Measurements from ENCODE around the gene PSMD13.
A peak's percentile ranks its signal among the peaks of the same experiment; 100 is the strongest.

Gene PSMD13

GRCh38 chr11:253886-254270 is 17.1 kb downstream of the PSMD13 start:
- no peak for DNase-seq
- WGBS (ENCODE audit: insufficient coverage) = 87% methylated on average over 3 of the region's 5 CpGs
- peaks cover 11 to 50% (median 38%) of the 10 kb centered on the region in 4 experiments for H3K36me3 ChIP-seq (ENCODE audit: control insufficient read depth in 4 of 4, insufficient read depth in 4 of 4, low read length in 3 of 4)
- ChIA-PET POLR2A (no interaction called here), CTCF (interaction anchor here (0.9 to 3.8 kb wide), 4 partner anchors 11 to 47 kb away, joined by 3 to 24 read pairs (median 5); partner anchors contain the start of gene BET1L)
- H3K4me3 ChIP-seq (ENCODE audit: control insufficient read depth in 1 of 7, extremely low read depth in 1 of 7, insufficient read depth in 4 of 7, low read depth in 2 of 7, low read length in 6 of 7) = no peak overlapping the region
- no peaks in the 10 kb centered on the region for H3K27me3 ChIP-seq (replicated peaks in 2 of 5; ENCODE audit: control insufficient read depth in 4 of 5, insufficient read depth in 5 of 5, low read length in 4 of 5)
- H3K27ac ChIP-seq (ENCODE audit: insufficient read depth in 1 of 2, low read depth in 1 of 2, low read length in 2 of 2, poor library complexity in 1 of 2, severe bottlenecking in 2 of 2) = no peak overlapping the region
- peaks cover 0 to 20% (median 5%) of the 10 kb centered on the region in 4 experiments for H3K4me1 ChIP-seq (ENCODE audit: control extremely low read depth in 1 of 4, control insufficient read depth in 4 of 4, insufficient read depth in 4 of 4, low read length in 3 of 4)
- H3K9me3 ChIP-seq (ENCODE audit: control extremely low read depth in 1 of 5, control insufficient read depth in 4 of 5, insufficient read depth in 2 of 5, low read depth in 1 of 5, low read length in 4 of 5) = no peaks in the 10 kb centered on the region

- CTCF ChIA-PET = interaction anchor here (0.7 to 1.2 kb wide), 2 partner anchors 14 to 21 kb away, joined by 3 to 4 read pairs; no protein-coding TSS in a partner anchor
- Histone ChIP-seq H3K4me1 (ENCODE audit: control extremely low read depth in 1 of 4, control insufficient read depth in 4 of 4, insufficient read depth in 4 of 4, low read length in 3 of 4) (peaks cover 0 to 20% (median 5%) of the 10 kb centered on the region in 4 experiments), H3K27me3 (replicated peaks in 2 of 5; ENCODE audit: control insufficient read depth in 4 of 5, insufficient read depth in 5 of 5, low read length in 4 of 5) (no peaks in the 10 kb centered on the region), H3K9me3 (ENCODE audit: control extremely low read depth in 1 of 5, control insufficient read depth in 4 of 5, insufficient read depth in 2 of 5, low read depth in 1 of 5, low read length in 4 of 5) (no peaks in the 10 kb centered on the region), H3K27ac (ENCODE audit: insufficient read depth in 1 of 2, low read depth in 1 of 2, low read length in 2 of 2, poor library complexity in 1 of 2, severe bottlenecking in 2 of 2) (no peak overlapping the region), H3K4me3 (ENCODE audit: control insufficient read depth in 1 of 7, extremely low read depth in 1 of 7, insufficient read depth in 4 of 7, low read depth in 2 of 7, low read length in 6 of 7) (no peak overlapping the region), H3K36me3 (ENCODE audit: control insufficient read depth in 4 of 4, insufficient read depth in 4 of 4, low read length in 3 of 4) (peaks cover 6 to 38% (median 28%) of the 10 kb centered on the region in 4 experiments)
- DNase-seq = no peak
- POLR2A ChIA-PET = interaction anchor here (0.6 kb wide), 1 partner anchor 202 kb away, joined by 3 read pairs; no protein-coding TSS in a partner anchor
- WGBS (ENCODE audit: insufficient coverage) = 83% methylated on average over 1 of the region's 3 CpGs
Observed at GRCh38 chr11:255176-255575, 18.4 kb downstream of the PSMD13 start.

DNA sequence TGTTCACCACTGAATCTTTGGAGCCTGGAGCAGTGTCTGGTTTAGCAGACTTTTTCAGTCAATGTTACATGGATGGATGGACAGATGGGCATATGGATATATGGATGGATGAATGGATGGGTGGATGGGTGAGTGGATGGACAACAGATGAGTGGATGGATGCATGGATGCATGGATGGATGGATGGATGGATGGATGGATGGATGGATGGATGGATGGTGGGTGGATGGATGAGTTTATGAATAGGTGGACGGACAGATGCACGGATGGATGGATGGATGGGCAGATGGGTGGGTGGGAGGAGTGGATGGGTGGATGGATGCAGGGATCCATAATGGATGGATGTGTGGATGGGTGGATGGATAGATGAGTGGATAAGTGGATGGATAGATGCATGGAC is 19.0 kb downstream of the PSMD13 start:
- ChIA-PET POLR2A (no interaction called here), CTCF (interaction anchor here (1.2 kb wide), 1 partner anchor 20 kb away, joined by 4 read pairs; no protein-coding TSS in a partner anchor)
- Histone ChIP-seq H3K27me3 (replicated peaks in 2 of 5; ENCODE audit: control insufficient read depth in 4 of 5, insufficient read depth in 5 of 5, low read length in 4 of 5) (no peaks in the 10 kb centered on the region), H3K27ac (ENCODE audit: insufficient read depth in 1 of 2, low read depth in 1 of 2, low read length in 2 of 2, poor library complexity in 1 of 2, severe bottlenecking in 2 of 2) (no peak overlapping the region), H3K36me3 (ENCODE audit: control insufficient read depth in 4 of 4, insufficient read depth in 4 of 4, low read length in 3 of 4) (peaks cover 6 to 32% (median 23%) of the 10 kb centered on the region in 4 experiments), H3K4me1 (ENCODE audit: control extremely low read depth in 1 of 4, control insufficient read depth in 4 of 4, insufficient read depth in 4 of 4, low read length in 3 of 4) (peaks cover 0 to 20% (median 5%) of the 10 kb centered on the region in 4 experiments), H3K4me3 (ENCODE audit: control insufficient read depth in 1 of 7, extremely low read depth in 1 of 7, insufficient read depth in 4 of 7, low read depth in 2 of 7, low read length in 6 of 7) (no peak overlapping the region), H3K9me3 (ENCODE audit: control extremely low read depth in 1 of 5, control insufficient read depth in 4 of 5, insufficient read depth in 2 of 5, low read depth in 1 of 5, low read length in 4 of 5) (no peaks in the 10 kb centered on the region)
- WGBS (ENCODE audit: insufficient coverage) = 100% methylated on average over 2 of the region's 2 CpGs
- no peak for DNase-seq

- 68% methylated on average over 10 of the region's 14 CpGs for WGBS (ENCODE audit: insufficient coverage)
- DNase-seq = peak in 2 of 3 donors; percentile 32 to 37
- CTCF ChIA-PET = interaction anchor here (0.7 to 4.1 kb wide), 10 partner anchors 9 to 101 kb away, joined by 3 to 9 read pairs (median 3); partner anchors contain the start of gene PSMD13
Observed at GRCh38 chr11:256952-257737, 20.4 kb downstream of the PSMD13 start.

DNA sequence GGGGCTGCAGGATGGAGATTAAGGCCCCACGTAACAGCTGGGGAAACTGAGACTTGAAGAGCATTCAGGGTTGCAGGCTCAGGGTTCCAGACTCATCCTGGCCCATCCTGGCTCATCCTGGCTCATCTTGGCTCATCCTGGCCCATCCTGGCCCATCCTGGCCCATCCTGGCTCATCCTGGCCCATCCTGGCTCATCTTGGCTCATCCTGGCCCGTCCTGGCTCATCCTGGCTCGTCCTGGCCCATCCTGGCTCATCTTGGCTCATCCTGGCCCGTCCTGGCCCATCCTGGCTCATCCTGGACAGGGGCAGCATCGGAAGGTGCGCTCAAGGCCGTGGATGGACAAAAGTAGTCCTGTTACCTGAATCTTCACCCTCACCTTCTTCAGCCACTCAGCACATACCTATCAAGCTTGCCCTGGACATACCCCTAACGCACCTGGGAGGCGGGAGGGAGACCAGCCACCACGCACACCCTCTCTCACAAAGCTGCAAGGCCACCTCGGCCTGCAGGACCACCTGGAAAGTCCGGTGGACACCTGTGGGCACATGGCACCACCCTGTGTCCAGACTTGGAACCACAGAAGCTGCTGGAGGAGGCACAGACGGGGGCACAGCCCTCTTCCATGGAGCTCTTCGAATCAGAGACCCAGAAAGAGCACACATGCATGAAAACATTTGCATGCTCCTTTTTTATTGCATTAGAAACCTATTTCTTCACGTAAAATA is 21.2 kb downstream of the PSMD13 start:
- Histone ChIP-seq H3K9me3 (ENCODE audit: control extremely low read depth in 1 of 5, control insufficient read depth in 4 of 5, insufficient read depth in 2 of 5, low read depth in 1 of 5, low read length in 4 of 5) (peaks cover 0 to 6% (median 0%) of the 10 kb centered on the region in 5 experiments), H3K27me3 (replicated peaks in 2 of 5; ENCODE audit: control insufficient read depth in 4 of 5, insufficient read depth in 5 of 5, low read length in 4 of 5) (no peaks in the 10 kb centered on the region), H3K4me1 (ENCODE audit: control extremely low read depth in 1 of 4, control insufficient read depth in 4 of 4, insufficient read depth in 4 of 4, low read length in 3 of 4) (peaks cover 0 to 20% (median 5%) of the 10 kb centered on the region in 4 experiments), H3K36me3 (ENCODE audit: control insufficient read depth in 4 of 4, insufficient read depth in 4 of 4, low read length in 3 of 4) (peaks cover 3 to 11% (median 5%) of the 10 kb centered on the region in 4 experiments), H3K27ac (ENCODE audit: insufficient read depth in 1 of 2, low read depth in 1 of 2, low read length in 2 of 2, poor library complexity in 1 of 2, severe bottlenecking in 2 of 2) (no peak overlapping the region), H3K4me3 (ENCODE audit: control insufficient read depth in 1 of 7, extremely low read depth in 1 of 7, insufficient read depth in 4 of 7, low read depth in 2 of 7, low read length in 6 of 7) (no peak overlapping the region)
- CTCF ChIA-PET = interaction anchor here (0.8 to 4.1 kb wide), 12 partner anchors 10 to 105 kb away, joined by 3 to 9 read pairs (median 3); partner anchors contain the start of genes BET1L, PSMD13 and RIC8A
- 92% methylated on average over 15 of the region's 15 CpGs for WGBS (ENCODE audit: insufficient coverage)
- POLR2A ChIA-PET = no interaction called here
- peak in 2 of 3 donors; percentile 42 to 53 for DNase-seq

More at GRCh38 chr11:256952-257737, 20.4 kb downstream of the PSMD13 start:
- H3K27me3 ChIP-seq (replicated peaks in 2 of 5; ENCODE audit: control insufficient read depth in 4 of 5, insufficient read depth in 5 of 5, low read length in 4 of 5) = no peaks in the 10 kb centered on the region
- H3K4me1 ChIP-seq (ENCODE audit: control extremely low read depth in 1 of 4, control insufficient read depth in 4 of 4, insufficient read depth in 4 of 4, low read length in 3 of 4) = peaks cover 0 to 20% (median 5%) of the 10 kb centered on the region in 4 experiments
- POLR2A ChIA-PET = no interaction called here
- H3K36me3 ChIP-seq (ENCODE audit: control insufficient read depth in 4 of 4, insufficient read depth in 4 of 4, low read length in 3 of 4) = peaks cover 3 to 19% (median 12%) of the 10 kb centered on the region in 4 experiments
- H3K4me3 ChIP-seq (ENCODE audit: control insufficient read depth in 1 of 7, extremely low read depth in 1 of 7, insufficient read depth in 4 of 7, low read depth in 2 of 7, low read length in 6 of 7) = no peak overlapping the region
- H3K27ac ChIP-seq (ENCODE audit: insufficient read depth in 1 of 2, low read depth in 1 of 2, low read length in 2 of 2, poor library complexity in 1 of 2, severe bottlenecking in 2 of 2) = no peak overlapping the region
- H3K9me3 ChIP-seq (ENCODE audit: control extremely low read depth in 1 of 5, control insufficient read depth in 4 of 5, insufficient read depth in 2 of 5, low read depth in 1 of 5, low read length in 4 of 5) = peaks cover 0 to 6% (median 0%) of the 10 kb centered on the region in 5 experiments

GRCh38 chr11:259413-259812 is 22.6 kb downstream of the PSMD13 start:
- ChIA-PET CTCF (interaction anchor here (1.5 to 4.3 kb wide), 4 partner anchors 9 to 54 kb away, joined by 3 to 31 read pairs (median 6); partner anchors contain the start of gene PSMD13), POLR2A (no interaction called here)
- no peaks in the 10 kb centered on the region for H3K36me3 ChIP-seq (ENCODE audit: control insufficient read depth in 4 of 4, insufficient read depth in 4 of 4, low read length in 3 of 4)
- H3K27ac ChIP-seq (ENCODE audit: insufficient read depth in 1 of 2, low read depth in 1 of 2, low read length in 2 of 2, poor library complexity in 1 of 2, severe bottlenecking in 2 of 2) = no peak overlapping the region
- WGBS (ENCODE audit: insufficient coverage) = 86% methylated on average over 1 of the region's 10 CpGs
- H3K27me3 ChIP-seq (replicated peaks in 2 of 5; ENCODE audit: control insufficient read depth in 4 of 5, insufficient read depth in 5 of 5, low read length in 4 of 5) = no peaks in the 10 kb centered on the region
- H3K4me1 ChIP-seq (ENCODE audit: control extremely low read depth in 1 of 4, control insufficient read depth in 4 of 4, insufficient read depth in 4 of 4, low read length in 3 of 4) = peaks cover 0 to 20% (median 5%) of the 10 kb centered on the region in 4 experiments
- H3K9me3 ChIP-seq (ENCODE audit: control extremely low read depth in 1 of 5, control insufficient read depth in 4 of 5, insufficient read depth in 2 of 5, low read depth in 1 of 5, low read length in 4 of 5) = peaks cover 0 to 6% (median 0%) of the 10 kb centered on the region in 5 experiments
- peak in 2 of 3 donors; percentile 59 for DNase-seq
- no peak overlapping the region for H3K4me3 ChIP-seq (ENCODE audit: control insufficient read depth in 1 of 7, extremely low read depth in 1 of 7, insufficient read depth in 4 of 7, low read depth in 2 of 7, low read length in 6 of 7)

Measured in common myeloid progenitor, CD34-positive (primary cell).